Neural cell (in vitro differentiated cells): ENCODE results near the gene FCGR3A. TPM values are rescaled to one million over a fixed set of nuclear protein-coding genes. Genes with fewer than 3 reads are reported as not detected.
"Not testable (repeated sequence)": the region's sequence is repeated elsewhere in the genome, so short reads cannot be mapped to it uniquely, and the experiment has no call there.

ENCODE experiments used
- H2AFZ ChIP-seq: fragments of 200-600, 300-800 bp; sonication (generic), shearing (Covaris generic); 2 replicates; pipeline ENCODE4 v1.6.0; 2014; ENCODE audit warnings: low read depth, mild to moderate bottlenecking, antibody characterized with exemption, low read length, moderate library complexity
- H3F3A ChIP-seq: fragments of 200-600 bp; shearing (Covaris generic); 2 replicates; pipeline ENCODE4 v1.6.1; 2016; ENCODE audit warnings: mild to moderate bottlenecking, moderate library complexity, mixed read lengths, antibody characterized with exemption, low read length; ENCODE audit not compliant: insufficient read depth, poor library complexity, severe bottlenecking
- H3K27ac ChIP-seq: fragments of 200-600, 300-800 bp; sonication (generic), shearing (Covaris generic); 2 replicates; pipeline ENCODE4 v1.5.1; 2014; ENCODE audit warnings: mild to moderate bottlenecking, low read length, moderate library complexity
- H3K27me3 ChIP-seq: fragments of 300-800, 200-600 bp; sonication (generic), shearing (Covaris generic); 2 replicates; pipeline ENCODE4 v1.6.0; 2014; ENCODE audit warnings: mild to moderate bottlenecking, low read depth, low read length, moderate library complexity; ENCODE audit not compliant: insufficient read depth
- H3K36me3 ChIP-seq: fragments of 300-800, 200-600 bp; sonication (generic), shearing (Covaris generic); 2 replicates; pipeline ENCODE4 v1.5.1; 2014; ENCODE audit warnings: mild to moderate bottlenecking, antibody characterized with exemption, low read length, moderate library complexity; ENCODE audit not compliant: insufficient read depth
- H3K4me2 ChIP-seq: fragments of 300-800, 200-600 bp; sonication (generic), shearing (Covaris generic); 2 replicates; pipeline ENCODE4 v1.6.0; 2014; ENCODE audit warnings: mild to moderate bottlenecking, low read length
- H3K4me3 ChIP-seq: fragments of 300-800, 200-600 bp; sonication (generic), shearing (Covaris generic); 2 replicates; pipeline ENCODE4 v1.5.1; 2014; ENCODE audit warnings: mild to moderate bottlenecking, low read length, moderate library complexity
- H3K79me2 ChIP-seq: fragments of 200-600 bp; shearing (Covaris generic); replicated peaks from 2 replicates; pipeline ENCODE4 v1.6.0; 2014; ENCODE audit warnings: mild to moderate bottlenecking, low read length, moderate library complexity; ENCODE audit not compliant: insufficient read depth
- H3K9ac ChIP-seq: fragments of 300-800, 200-600 bp; sonication (generic), shearing (Covaris generic); 2 replicates; pipeline ENCODE4 v1.6.1; 2016; ENCODE audit warnings: mild to moderate bottlenecking, low read length, mixed read lengths
- H3K9me2 ChIP-seq: fragments of 200-600 bp; shearing (Covaris generic); 2 replicates; pipeline ENCODE4 v1.6.1; 2016; ENCODE audit warnings: mild to moderate bottlenecking, low read length, mixed read lengths; ENCODE audit not compliant: insufficient read depth
- H3K9me3 ChIP-seq: fragments of 200-600, 300-800 bp; sonication (generic), shearing (Covaris generic); 2 replicates; pipeline ENCODE4 v1.6.1; 2016; ENCODE audit warnings: mild to moderate bottlenecking, mixed run types, low read length, moderate library complexity, mixed read lengths
- H4K20me1 ChIP-seq: fragments of 200-600 bp; shearing (Covaris generic); 2 replicates; pipeline ENCODE4 v1.6.1; 2016; ENCODE audit warnings: mild to moderate bottlenecking, mixed run types; ENCODE audit not compliant: insufficient read depth
- CTCF ChIP-seq: fragments of 450-650 bp; IDR thresholded peaks from 2 replicates; pipeline ENCODE4 v1.5.1; 2014; ENCODE audit warnings: antibody characterized with exemption, mild to moderate bottlenecking, moderate library complexity; ENCODE audit not compliant: poor library complexity, severe bottlenecking
- EP300 ChIP-seq: fragments of 450-650 bp; conservative IDR thresholded peaks from 2 replicates; pipeline ENCODE4 v1.6.1; 2014; ENCODE audit warnings: antibody characterized with exemption, mild to moderate bottlenecking, moderate library complexity; ENCODE audit not compliant: poor library complexity, severe bottlenecking
- EZH2 ChIP-seq: fragments of 200-600, 300-800 bp; shearing (Covaris generic), sonication (generic); IDR thresholded peaks from 2 replicates; pipeline ENCODE4 v1.6.1; 2014; ENCODE audit warnings: antibody characterized with exemption, low read length, borderline replicate concordance, mild to moderate bottlenecking; ENCODE audit not compliant: insufficient read depth, poor library complexity, severe bottlenecking
- TAF1 ChIP-seq: IDR thresholded peaks from 2 replicates; pipeline ENCODE4 v1.6.1; 2012; ENCODE audit warnings: low read depth
- polyA minus RNA-seq: library from RNA; depleted of rRNA, polyadenylated mRNA; stranded (reverse); fragments of >200 nt; gene quantifications from 2 replicates; pipeline ENCODE4 v1.2.3, GENCODE V29; 2014
- polyA plus RNA-seq: library from polyadenylated mRNA; depleted of rRNA; stranded (reverse); fragments of >200 nt; gene quantifications from 2 replicates; pipeline ENCODE4 v1.2.3, GENCODE V29; 2014
- TF ChIP-seq, protein P1 (sequence below): IDR thresholded peaks from 2 replicates; pipeline ENCODE4 v1.6.1; 2012; ENCODE audit warnings: borderline replicate concordance

The FCGR3A gene
- polyA plus RNA-seq (not detected in 2 replicates), polyA minus RNA-seq (not detected in 2 replicates)

GRCh38 chr1:161549652-161550051 is at the start of gene FCGR3A:
Gene FCGR3A, minus strand, starts transcription at chr1:161549818. Its CDS starts 82 bp downstream, at chr1:161549736.
- Histone ChIP-seq H3K4me3 (no peak within 1 kb of the TSS), H3K36me3 (no peaks in the 10 kb centered on the region), H3K27ac (no peak within 1 kb of the TSS), H3K4me2 (no peak within 1 kb of the TSS), H3K9me3 (no peaks in the 10 kb centered on the region), H2AFZ (no peak within 1 kb of the TSS), H3K9ac (no peak within 1 kb of the TSS), H3F3A (no peaks in the 10 kb centered on the region), H3K27me3 (no peaks in the 10 kb centered on the region), H4K20me1 (no peaks in the 10 kb centered on the region), H3K9me2 (no peaks in the 10 kb centered on the region), H3K79me2 (no peaks in the 10 kb centered on the region)
- no peak for TF ChIP-seq EZH2
- TF ChIP-seq TAF1 = no peak
- no peak for TF ChIP-seq CTCF
- TF ChIP-seq, protein P1, sequence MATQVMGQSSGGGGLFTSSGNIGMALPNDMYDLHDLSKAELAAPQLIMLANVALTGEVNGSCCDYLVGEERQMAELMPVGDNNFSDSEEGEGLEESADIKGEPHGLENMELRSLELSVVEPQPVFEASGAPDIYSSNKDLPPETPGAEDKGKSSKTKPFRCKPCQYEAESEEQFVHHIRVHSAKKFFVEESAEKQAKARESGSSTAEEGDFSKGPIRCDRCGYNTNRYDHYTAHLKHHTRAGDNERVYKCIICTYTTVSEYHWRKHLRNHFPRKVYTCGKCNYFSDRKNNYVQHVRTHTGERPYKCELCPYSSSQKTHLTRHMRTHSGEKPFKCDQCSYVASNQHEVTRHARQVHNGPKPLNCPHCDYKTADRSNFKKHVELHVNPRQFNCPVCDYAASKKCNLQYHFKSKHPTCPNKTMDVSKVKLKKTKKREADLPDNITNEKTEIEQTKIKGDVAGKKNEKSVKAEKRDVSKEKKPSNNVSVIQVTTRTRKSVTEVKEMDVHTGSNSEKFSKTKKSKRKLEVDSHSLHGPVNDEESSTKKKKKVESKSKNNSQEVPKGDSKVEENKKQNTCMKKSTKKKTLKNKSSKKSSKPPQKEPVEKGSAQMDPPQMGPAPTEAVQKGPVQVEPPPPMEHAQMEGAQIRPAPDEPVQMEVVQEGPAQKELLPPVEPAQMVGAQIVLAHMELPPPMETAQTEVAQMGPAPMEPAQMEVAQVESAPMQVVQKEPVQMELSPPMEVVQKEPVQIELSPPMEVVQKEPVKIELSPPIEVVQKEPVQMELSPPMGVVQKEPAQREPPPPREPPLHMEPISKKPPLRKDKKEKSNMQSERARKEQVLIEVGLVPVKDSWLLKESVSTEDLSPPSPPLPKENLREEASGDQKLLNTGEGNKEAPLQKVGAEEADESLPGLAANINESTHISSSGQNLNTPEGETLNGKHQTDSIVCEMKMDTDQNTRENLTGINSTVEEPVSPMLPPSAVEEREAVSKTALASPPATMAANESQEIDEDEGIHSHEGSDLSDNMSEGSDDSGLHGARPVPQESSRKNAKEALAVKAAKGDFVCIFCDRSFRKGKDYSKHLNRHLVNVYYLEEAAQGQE = no peak
- TF ChIP-seq EP300 = no peak

- not testable (repeated sequence) for H3K4me3 ChIP-seq, H4K20me1 ChIP-seq, H3K27me3 ChIP-seq, H3K36me3 ChIP-seq, H3K9ac ChIP-seq, H3F3A ChIP-seq, H2AFZ ChIP-seq, H3K4me2 ChIP-seq, H3K79me2 ChIP-seq, H3K9me3 ChIP-seq, H3K27ac ChIP-seq, H3K9me2 ChIP-seq
Measured at GRCh38 chr1:161597077-161597476, 47.5 kb upstream of the FCGR3A start.

GRCh38 chr1:161595583-161595982 is 46.0 kb upstream of the FCGR3A start:
- H2AFZ ChIP-seq, H3K4me2 ChIP-seq, H3K9me2 ChIP-seq, H3K36me3 ChIP-seq, H3F3A ChIP-seq, H3K79me2 ChIP-seq, H3K27ac ChIP-seq, H3K9ac ChIP-seq, H3K4me3 ChIP-seq, H3K27me3 ChIP-seq, H4K20me1 ChIP-seq, H3K9me3 ChIP-seq: not testable (repeated sequence)

DNA sequence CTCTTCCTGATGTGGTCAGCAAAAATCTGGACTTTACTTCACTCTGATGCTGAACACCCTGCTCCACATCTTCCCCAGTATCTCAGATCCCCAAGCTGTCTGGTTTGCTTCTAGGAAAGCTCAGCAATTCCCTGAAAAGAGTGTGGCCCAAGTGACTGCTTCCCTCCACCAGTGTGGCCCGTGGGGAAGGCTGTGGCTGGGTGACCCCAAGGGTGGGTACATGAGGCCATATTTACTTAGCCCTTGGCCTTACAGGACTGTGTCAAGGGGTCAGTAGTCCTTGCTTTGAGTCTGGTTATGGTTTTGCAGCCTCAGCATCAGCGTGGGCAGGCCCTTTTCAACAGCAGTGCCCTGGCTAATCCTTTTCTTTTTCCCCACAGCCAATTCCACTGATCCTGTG is 45.6 kb upstream of the FCGR3A start:
- not testable (repeated sequence) for H4K20me1 ChIP-seq, H3K4me2 ChIP-seq, H3F3A ChIP-seq, H2AFZ ChIP-seq, H3K9ac ChIP-seq, H3K4me3 ChIP-seq, H3K36me3 ChIP-seq, H3K9me2 ChIP-seq, H3K79me2 ChIP-seq, H3K27ac ChIP-seq, H3K9me3 ChIP-seq, H3K27me3 ChIP-seq

DNA sequence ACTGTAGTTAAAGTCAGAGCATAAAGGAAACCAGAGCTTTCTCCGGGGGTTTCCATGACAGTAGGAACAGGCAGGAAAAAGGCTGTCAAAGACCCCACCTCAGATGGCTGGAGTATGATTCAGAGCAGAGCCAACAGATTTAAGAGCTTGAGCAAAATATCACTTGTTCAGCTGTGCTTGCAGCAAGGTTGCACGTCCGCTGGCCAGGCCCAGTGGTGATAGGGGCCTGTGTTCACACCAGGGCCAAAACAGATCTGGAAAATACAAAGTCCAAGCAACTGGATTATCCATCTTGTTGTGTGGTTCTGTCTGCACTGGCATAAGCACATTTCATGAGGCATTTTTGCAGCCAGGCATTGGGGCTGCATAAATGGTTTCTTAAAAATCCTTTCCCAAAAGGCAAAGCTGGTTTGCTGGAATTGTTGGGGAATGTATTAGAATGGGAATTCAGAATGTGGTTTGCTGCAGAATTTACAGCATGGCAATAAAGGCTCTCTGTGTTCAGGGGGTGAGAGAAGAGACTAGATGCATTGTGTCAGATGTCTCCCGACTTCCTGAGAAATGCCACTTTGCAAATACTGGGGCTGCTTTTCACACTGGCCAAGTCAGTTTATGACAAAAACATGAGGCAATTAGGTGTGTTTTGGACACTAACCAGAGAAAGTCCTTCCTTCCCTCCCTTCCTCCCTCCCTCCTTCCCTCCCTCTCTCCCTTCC is 44.8 kb upstream of the FCGR3A start:
- H4K20me1 ChIP-seq, H3K9ac ChIP-seq, H2AFZ ChIP-seq, H3K27me3 ChIP-seq, H3K36me3 ChIP-seq, H3K79me2 ChIP-seq, H3F3A ChIP-seq, H3K4me3 ChIP-seq, H3K4me2 ChIP-seq, H3K9me3 ChIP-seq, H3K9me2 ChIP-seq, H3K27ac ChIP-seq: not testable (repeated sequence)
